Spleen (tissue), 7 donors: ENCODE results near the gene NPAS2.

ENCODE experiments used
- CTCF ChIP-seq, 11 experiments: fragments of 200-600 bp in 7 of 11; fragments of 450-650 bp in 4 of 11; sonication (generic) in 4 of 11; IDR thresholded peaks in 8 of 11; conservative IDR thresholded peaks in 3 of 11; 1 replicate in 7 of 11; 2 replicates in 4 of 11; pipeline versions ENCODE4 v1.4.0 to v1.8.0; 2016 to 2021; ENCODE audit warnings: antibody characterized with exemption in 11 of 11, inconsistent platforms in 4 of 11, mild to moderate bottlenecking in 1 of 11
- POLR2A ChIP-seq, 3 donors: fragments of 450-650 bp; IDR thresholded peaks; one replicate each; pipeline ENCODE4 v1.5.1; 2017; ENCODE audit warnings: antibody characterized with exemption in 3 of 3, mild to moderate bottlenecking in 1 of 3
- donor health status: DM: no; HTN: no; CAD: no; lungs with moderate emphysema.
- donor health status: DM: no; HTN: no; CAD: no.
- donor health status: DM: no; HTN: no; CAD: no.

- no peak for TF ChIP-seq CTCF (IDR thresholded peaks at IDR 0.05 in 8 of 11, conservative IDR thresholded peaks at IDR 0.05 in 3 of 11)
- TF ChIP-seq POLR2A (IDR thresholded peaks at IDR 0.05) = no peak
Measured at GRCh38 chr2:100793220-100793619, 26.7 kb upstream of the NPAS2 start.
